ENCODE results near the gene ONECUT3.

Gene ONECUT3

DNA sequence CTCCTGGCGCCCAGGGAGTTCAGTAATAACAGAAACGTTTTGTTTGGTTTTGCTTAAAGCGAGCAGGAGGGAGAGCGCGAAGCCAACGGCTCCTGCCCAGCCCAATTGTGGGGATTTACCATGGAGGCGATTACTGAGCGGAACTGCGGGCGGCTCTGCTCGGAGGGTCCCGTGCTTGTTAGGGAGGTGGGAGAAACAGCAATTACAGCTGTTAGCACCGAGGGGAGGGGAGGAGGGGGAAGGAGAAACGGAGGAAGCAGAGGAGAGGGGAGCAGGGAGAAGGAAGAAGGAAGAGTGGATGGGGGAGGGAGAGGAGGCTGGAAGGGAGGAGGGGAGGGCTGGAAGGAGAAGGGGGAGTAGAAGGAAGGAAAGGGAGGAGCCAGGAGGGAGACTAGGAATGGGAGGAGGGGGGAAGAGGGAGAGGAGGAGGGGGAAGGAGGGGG lies 7.7 kb upstream of the ONECUT3 start (continued):
- TF ChIP-seq, protein P1, sequence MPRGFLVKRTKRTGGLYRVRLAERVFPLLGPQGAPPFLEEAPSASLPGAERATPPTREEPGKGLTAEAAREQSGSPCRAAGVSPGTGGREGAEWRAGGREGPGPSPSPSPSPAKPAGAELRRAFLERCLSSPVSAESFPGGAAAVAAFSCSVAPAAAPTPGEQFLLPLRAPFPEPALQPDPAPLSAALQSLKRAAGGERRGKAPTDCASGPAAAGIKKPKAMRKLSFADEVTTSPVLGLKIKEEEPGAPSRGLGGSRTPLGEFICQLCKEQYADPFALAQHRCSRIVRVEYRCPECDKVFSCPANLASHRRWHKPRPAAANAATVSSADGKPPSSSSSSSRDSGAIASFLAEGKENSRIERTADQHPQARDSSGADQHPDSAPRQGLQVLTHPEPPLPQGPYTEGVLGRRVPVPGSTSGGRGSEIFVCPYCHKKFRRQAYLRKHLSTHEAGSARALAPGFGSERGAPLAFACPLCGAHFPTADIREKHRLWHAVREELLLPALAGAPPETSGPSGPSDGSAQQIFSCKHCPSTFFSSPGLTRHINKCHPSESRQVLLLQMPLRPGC (tag by site-specific recombination; IDR thresholded peaks at IDR 0.05) = no peak
- TF ChIP-seq ZNF639 (tag by site-specific recombination; IDR thresholded peaks at IDR 0.05) = no peak
- TF ChIP-seq, protein P2, sequence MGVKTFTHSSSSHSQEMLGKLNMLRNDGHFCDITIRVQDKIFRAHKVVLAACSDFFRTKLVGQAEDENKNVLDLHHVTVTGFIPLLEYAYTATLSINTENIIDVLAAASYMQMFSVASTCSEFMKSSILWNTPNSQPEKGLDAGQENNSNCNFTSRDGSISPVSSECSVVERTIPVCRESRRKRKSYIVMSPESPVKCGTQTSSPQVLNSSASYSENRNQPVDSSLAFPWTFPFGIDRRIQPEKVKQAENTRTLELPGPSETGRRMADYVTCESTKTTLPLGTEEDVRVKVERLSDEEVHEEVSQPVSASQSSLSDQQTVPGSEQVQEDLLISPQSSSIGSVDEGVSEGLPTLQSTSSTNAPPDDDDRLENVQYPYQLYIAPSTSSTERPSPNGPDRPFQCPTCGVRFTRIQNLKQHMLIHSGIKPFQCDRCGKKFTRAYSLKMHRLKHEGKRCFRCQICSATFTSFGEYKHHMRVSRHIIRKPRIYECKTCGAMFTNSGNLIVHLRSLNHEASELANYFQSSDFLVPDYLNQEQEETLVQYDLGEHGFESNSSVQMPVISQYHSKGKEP (tag by site-specific recombination; IDR thresholded peaks at IDR 0.05) = no peak
- TF ChIP-seq EGR2 (tag by site-specific recombination; IDR thresholded peaks at IDR 0.05; ENCODE audit: low read depth) = peak; percentile 50; the same call in 1 of the 2 replicates
- no peak for TF ChIP-seq ZBTB11 (tag by site-specific recombination; conservative IDR thresholded peaks at IDR 0.05; ENCODE audit: low read depth)
- no peak for TF ChIP-seq ZNF184 (tag by site-specific recombination; IDR thresholded peaks at IDR 0.05)
- peak; percentile 43; the same call in 1 of the 2 replicates for TF ChIP-seq ZBTB20 (tag by site-specific recombination; IDR thresholded peaks at IDR 0.05)
- TF ChIP-seq ZXDB (tag by site-specific recombination; IDR thresholded peaks at IDR 0.05) = no peak
- TF ChIP-seq MZF1 (tag by site-specific recombination; IDR thresholded peaks at IDR 0.05; ENCODE audit: borderline replicate concordance) = peak; percentile 95
- no peak for TF ChIP-seq ZNF391 (tag by site-specific recombination; IDR thresholded peaks at IDR 0.05; ENCODE audit: borderline replicate concordance, low read depth)
- TF ChIP-seq KLF16 (tag by site-specific recombination; IDR thresholded peaks at IDR 0.05) = no peak
- TF ChIP-seq SETDB1 (IDR thresholded peaks at IDR 0.05; ENCODE audit: insufficient read length, low read length) = no peak
- no peak for TF ChIP-seq ZNF529 (tag by site-specific recombination; IDR thresholded peaks at IDR 0.05; ENCODE audit: insufficient replicate concordance)
- TF ChIP-seq HOXA7 (CRISPR knock-in tag; IDR thresholded peaks at IDR 0.05; ENCODE audit: borderline replicate concordance) = no peak
- TF ChIP-seq IKZF3 (tag by site-specific recombination; IDR thresholded peaks at IDR 0.05) = peak; percentile 62; the same call in 1 of the 2 replicates
- TF ChIP-seq ZNF175 (tag by site-specific recombination; IDR thresholded peaks at IDR 0.05) = no peak
- no peak for TF ChIP-seq TCF7L2 (IDR thresholded peaks at IDR 0.05; ENCODE audit: borderline replicate concordance, low read depth, low read length)
- no peak for TF ChIP-seq BCL11B (tag by site-specific recombination; IDR thresholded peaks at IDR 0.05; ENCODE audit: low read depth)
- TF ChIP-seq ZNF394 (tag by site-specific recombination; IDR thresholded peaks at IDR 0.05; ENCODE audit: borderline replicate concordance) = peak; percentile 27; the same call in 1 of the 2 replicates
- TF ChIP-seq KLF1 (tag by site-specific recombination; IDR thresholded peaks at IDR 0.05) = 0 out of 2 replicates have a peak, but pooled peaks have one; percentile 15
- TF ChIP-seq, protein P3, sequence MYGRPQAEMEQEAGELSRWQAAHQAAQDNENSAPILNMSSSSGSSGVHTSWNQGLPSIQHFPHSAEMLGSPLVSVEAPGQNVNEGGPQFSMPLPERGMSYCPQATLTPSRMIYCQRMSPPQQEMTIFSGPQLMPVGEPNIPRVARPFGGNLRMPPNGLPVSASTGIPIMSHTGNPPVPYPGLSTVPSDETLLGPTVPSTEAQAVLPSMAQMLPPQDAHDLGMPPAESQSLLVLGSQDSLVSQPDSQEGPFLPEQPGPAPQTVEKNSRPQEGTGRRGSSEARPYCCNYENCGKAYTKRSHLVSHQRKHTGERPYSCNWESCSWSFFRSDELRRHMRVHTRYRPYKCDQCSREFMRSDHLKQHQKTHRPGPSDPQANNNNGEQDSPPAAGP (tag by site-specific recombination; IDR thresholded peaks at IDR 0.05) = peak; percentile 83; the same call in 1 of the 2 replicates
- no peak for TF ChIP-seq PBX3 (CRISPR knock-in tag; IDR thresholded peaks at IDR 0.05)
- TF ChIP-seq WT1 (tag by site-specific recombination; IDR thresholded peaks at IDR 0.05) = peak; percentile 99
- no peak for TF ChIP-seq ZNF626 (tag by site-specific recombination; IDR thresholded peaks at IDR 0.05)
- TF ChIP-seq ZBTB1 (tag by site-specific recombination; IDR thresholded peaks at IDR 0.05) = no peak

Data from HEK293 (cell line).